H9 (cell line): ENCODE data around the gene ZFAND3. TPM values are rescaled to one million over a fixed set of nuclear protein-coding genes. Genes with fewer than 3 reads are reported as not detected.

Experiments used
- DNase-seq: peaks from one replicate; pipeline ENCODE4 v3.0.0-alpha.2; 2017
- H2AFZ ChIP-seq: one replicate; pipeline ENCODE4 v1.6.1; 2013; ENCODE audit warnings: mild to moderate bottlenecking, low read length, control low read depth, moderate library complexity
- H2AK5ac ChIP-seq: 2 replicates; pipeline ENCODE4 v1.6.1; 2013; ENCODE audit warnings: low read length, control low read depth, mixed read lengths; ENCODE audit not compliant: insufficient read length
- H2BK120ac ChIP-seq: one replicate; pipeline ENCODE4 v1.6.1; 2013; ENCODE audit warnings: low read depth, mild to moderate bottlenecking, low read length, control low read depth, inconsistent platforms; ENCODE audit not compliant: poor library complexity, severe bottlenecking
- H2BK12ac ChIP-seq: 2 replicates; pipeline ENCODE4 v1.6.1; 2013; ENCODE audit warnings: low read length, control low read depth, mixed read lengths, low read depth; ENCODE audit not compliant: insufficient read length
- H2BK15ac ChIP-seq: 2 replicates; pipeline ENCODE4 v1.6.1; 2013; ENCODE audit warnings: low read depth, low read length, control low read depth
- H2BK20ac ChIP-seq: one replicate; pipeline ENCODE4 v1.6.1; 2013; ENCODE audit warnings: low read depth, mild to moderate bottlenecking, low read length, control low read depth, inconsistent platforms; ENCODE audit not compliant: poor library complexity, severe bottlenecking
- H2BK5ac ChIP-seq: 2 replicates; pipeline ENCODE4 v1.6.1; 2013; ENCODE audit warnings: low read length, control low read depth, mixed read lengths; ENCODE audit not compliant: insufficient read length
- H3K14ac ChIP-seq: 2 replicates; pipeline ENCODE4 v1.6.1; 2013; ENCODE audit warnings: low read length, control low read depth; ENCODE audit not compliant: insufficient read depth
- H3K18ac ChIP-seq: 2 replicates; pipeline ENCODE4 v1.6.1; 2013; ENCODE audit warnings: low read depth, mild to moderate bottlenecking, mixed read lengths, low read length, control low read depth; ENCODE audit not compliant: insufficient read length
- H3K23ac ChIP-seq: 2 replicates; pipeline ENCODE4 v1.6.1; 2013; ENCODE audit warnings: low read length, control low read depth, mixed read lengths, low read depth; ENCODE audit not compliant: insufficient read length
- H3K23me2 ChIP-seq: 2 replicates; pipeline ENCODE4 v1.6.1; 2013; ENCODE audit warnings: low read depth, mild to moderate bottlenecking, mixed read lengths, low read length, control low read depth; ENCODE audit not compliant: insufficient read length, poor library complexity, severe bottlenecking
- H3K27ac ChIP-seq: 2 replicates; pipeline ENCODE4 v1.5.1; 2013; ENCODE audit warnings: low read length, control low read depth, mixed read lengths, low read depth; ENCODE audit not compliant: insufficient read length
- H3K27me3 ChIP-seq: 2 replicates; pipeline ENCODE4 v1.6.1; 2013; ENCODE audit warnings: low read length, control low read depth, inconsistent platforms; ENCODE audit not compliant: insufficient read depth
- H3K4ac ChIP-seq: 2 replicates; pipeline ENCODE4 v1.6.1; 2013; ENCODE audit warnings: low read depth, mild to moderate bottlenecking, control low read depth, inconsistent platforms, low read length, moderate library complexity
- H3K4me1 ChIP-seq: 2 replicates; pipeline ENCODE4 v1.6.1; 2013; ENCODE audit warnings: low read length, control low read depth, inconsistent platforms; ENCODE audit not compliant: insufficient read depth
- H3K4me2 ChIP-seq: 2 replicates; pipeline ENCODE4 v1.6.1; 2013; ENCODE audit warnings: low read length, control low read depth, mixed read lengths; ENCODE audit not compliant: insufficient read length, insufficient read depth
- H3K56ac ChIP-seq: 2 replicates; pipeline ENCODE4 v1.6.1; 2013; ENCODE audit warnings: low read depth, mild to moderate bottlenecking, mixed read lengths, low read length, control low read depth; ENCODE audit not compliant: insufficient read length
- H3K79me1 ChIP-seq: 2 replicates; pipeline ENCODE4 v1.6.1; 2013; ENCODE audit warnings: low read depth, mild to moderate bottlenecking, moderate library complexity, low read length, control low read depth, inconsistent platforms; ENCODE audit not compliant: insufficient read depth, poor library complexity, severe bottlenecking
- H3K79me2 ChIP-seq: 2 replicates; pipeline ENCODE4 v1.6.1; 2013; ENCODE audit warnings: low read length, control low read depth, inconsistent platforms; ENCODE audit not compliant: insufficient read depth
- H3K9ac ChIP-seq: 2 replicates; pipeline ENCODE4 v1.6.1; 2013; ENCODE audit warnings: low read length, control low read depth, mixed read lengths; ENCODE audit not compliant: insufficient read length; ENCODE audit errors: extremely low read depth
- H3K9me3 ChIP-seq: one replicate; pipeline ENCODE4 v1.6.1; 2013; ENCODE audit warnings: low read depth, low read length, inconsistent platforms; ENCODE audit not compliant: control insufficient read depth
- H3T11ph ChIP-seq: one replicate; pipeline ENCODE4 v1.6.1; 2013; ENCODE audit warnings: mild to moderate bottlenecking, low read length, control low read depth, inconsistent platforms
- H4K20me1 ChIP-seq: one replicate; pipeline ENCODE4 v1.6.1; 2013; ENCODE audit not compliant: control insufficient read depth, insufficient read length, insufficient read depth
- H4K5ac ChIP-seq: 2 replicates; pipeline ENCODE4 v1.6.1; 2013; ENCODE audit warnings: low read depth, mild to moderate bottlenecking, mixed read lengths, low read length, control low read depth; ENCODE audit not compliant: insufficient read length
- H4K8ac ChIP-seq: replicated peaks from 2 replicates; pipeline ENCODE4 v1.6.1; 2013; ENCODE audit warnings: low read length, control low read depth, mixed read lengths, low read depth; ENCODE audit not compliant: insufficient read length
- H4K91ac ChIP-seq: 2 replicates; pipeline ENCODE4 v1.6.1; 2013; ENCODE audit warnings: low read depth, mild to moderate bottlenecking, moderate library complexity, mixed read lengths, low read length, control low read depth; ENCODE audit not compliant: insufficient read length
- H3K27ac Mint-ChIP-seq, 3 experiments: 2 replicates in 2 of 3; 3 replicates in 1 of 3; pipeline ENCODE4 v1.8.0; 2020 to 2021; ENCODE audit warnings: mixed read lengths in 3 of 3, mild to moderate bottlenecking in 1 of 3, moderate library complexity in 1 of 3
- H3K27me3 Mint-ChIP-seq: 2 replicates; pipeline ENCODE4 v1.8.0; 2021; ENCODE audit warnings: low read depth, mild to moderate bottlenecking, moderate library complexity, mixed read lengths
- H3K36me3 Mint-ChIP-seq, 3 experiments: 2 replicates in 2 of 3; 3 replicates in 1 of 3; pipeline ENCODE4 v1.8.0; 2020 to 2021; ENCODE audit warnings: low read depth in 3 of 3, mixed read lengths in 3 of 3; ENCODE audit not compliant: insufficient read depth in 1 of 3
- H3K4me1 Mint-ChIP-seq, 2 experiments: 2 replicates each; pipeline ENCODE4 v1.8.0; 2020; ENCODE audit warnings: mixed read lengths in 2 of 2
- H3K4me3 Mint-ChIP-seq, 2 experiments: 2 replicates in 1 of 2; 3 replicates in 1 of 2; pipeline ENCODE4 v1.8.0; 2020 to 2021; ENCODE audit warnings: mild to moderate bottlenecking in 2 of 2, mixed read lengths in 2 of 2, moderate library complexity in 1 of 2
- H3K9me3 Mint-ChIP-seq, 2 experiments: 2 replicates in 1 of 2; 3 replicates in 1 of 2; pipeline ENCODE4 v1.8.0; 2020; ENCODE audit warnings: mild to moderate bottlenecking in 2 of 2, mixed read lengths in 2 of 2, moderate library complexity in 1 of 2
- CTCF ChIP-seq: fragments of 200-600 bp; sonication (generic); conservative IDR thresholded peaks from 3 replicates; pipeline ENCODE4 v1.8.0; 2021; ENCODE audit warnings: antibody characterized with exemption, mild to moderate bottlenecking
- WGBS: extraction: QIAGEN DNeasy Blood & Tissue Kit; methylation state at CpG from one replicate; pipeline ENCODE4 v1.1.7; 2013; ENCODE audit warnings: missing lambda C conversion rate, low lambda C conversion rate, mixed read lengths; ENCODE audit not compliant: insufficient read length; ENCODE audit errors: extremely low coverage; 5-methylcytosine and 5-hydroxymethylcytosine counted together
- total RNA-seq: library from RNA; stranded (reverse); gene quantifications from 2 replicates; pipeline ENCODE4 v1.2.1, GENCODE V29; 2021

ZFAND3 gene
- total RNA-seq, 1 experiment from 2014 or later = 57.7 TPM

GRCh38 chr6:37941871-37942270, 122.3 kb downstream of the ZFAND3 start:
- no peak for TF ChIP-seq CTCF
- H3K27ac Mint-ChIP-seq = no peak overlapping the region
- peaks cover 8 to 16% of the 10 kb centered on the region in 2 experiments for H3K4me1 Mint-ChIP-seq
- H4K20me1 ChIP-seq = no peaks in the 10 kb centered on the region
- no peak overlapping the region for H3K56ac ChIP-seq
- no peaks in the 10 kb centered on the region for H3K9me3 Mint-ChIP-seq
- H3K4me2 ChIP-seq = no peak overlapping the region
- H3K9ac ChIP-seq = no peak overlapping the region
- H3K4ac ChIP-seq = no peak overlapping the region
- DNase-seq = no peak
- H2BK12ac ChIP-seq = no peak overlapping the region
- no peak overlapping the region for H3K4me3 Mint-ChIP-seq
- no peak overlapping the region for H2BK120ac ChIP-seq
- no peak overlapping the region for H3K23ac ChIP-seq
- H4K5ac ChIP-seq = no peak overlapping the region
- no peaks in the 10 kb centered on the region for H3K27me3 ChIP-seq
- H3K18ac ChIP-seq = no peak overlapping the region
- H2BK20ac ChIP-seq = no peak overlapping the region
- no peaks in the 10 kb centered on the region for H3K4me1 ChIP-seq
- H2BK5ac ChIP-seq = no peak overlapping the region
- WGBS = no CpG with 5 or more reads among the region's 2 CpGs
- no peaks in the 10 kb centered on the region for H3K27me3 Mint-ChIP-seq
- no peak overlapping the region for H4K91ac ChIP-seq
- no peak overlapping the region for H3K27ac ChIP-seq
- H2AFZ ChIP-seq = no peak overlapping the region
- H3K36me3 Mint-ChIP-seq = no peaks in the 10 kb centered on the region
- H3K79me1 ChIP-seq = peaks cover 4% of the 10 kb centered on the region
- no peak overlapping the region for H2AK5ac ChIP-seq
- H3T11ph ChIP-seq = no peak overlapping the region
- H4K8ac ChIP-seq = no peak overlapping the region
- H3K14ac ChIP-seq = no peak overlapping the region
- no peaks in the 10 kb centered on the region; the same call in 1 of the 2 replicates for H3K79me2 ChIP-seq
- H3K9me3 ChIP-seq = no peaks in the 10 kb centered on the region
- H2BK15ac ChIP-seq = no peak overlapping the region
- no peaks in the 10 kb centered on the region for H3K23me2 ChIP-seq
